ENCODE measurements around the gene ASPDH. TPM values are rescaled to one million over a fixed set of nuclear protein-coding genes. Genes with fewer than 3 reads are reported as not detected.
"Not testable (repeated sequence)": the region's sequence is repeated elsewhere in the genome, so short reads cannot be mapped to it uniquely, and the experiment has no call there.

ASPDH gene
- total RNA-seq, 4 donors from 2014 or later, result not detected

- Histone ChIP-seq H3K36me3 (no peaks in the 10 kb centered on the region), H3K4me1 (no peaks in the 10 kb centered on the region), H3K4me3 (no peak overlapping the region), H3K9me3 (peaks cover 0 to 14% (median 0%) of the 10 kb centered on the region in 3 donors), H3K27me3 (peaks cover 11 to 12% (median 11%) of the 10 kb centered on the region in 3 donors), H3K27ac (no peak overlapping the region)
- ATAC-seq (no peak), DNase-seq (no peak)
- in situ Hi-C loops (cut with MboI; ENCODE audit: low sequenced_read_pairs in 4 of 4) (loop anchor here in 3 of 4 donors (25.0 kb wide), 1 partner anchor 256 kb away; the partner anchor contains the start of gene ACP4 (in 3 of the 3)), intact Hi-C loops (cut with DNase I; ENCODE audit: low total_unique reads) (no loop called here)
- TF ChIP-seq, protein P1, sequence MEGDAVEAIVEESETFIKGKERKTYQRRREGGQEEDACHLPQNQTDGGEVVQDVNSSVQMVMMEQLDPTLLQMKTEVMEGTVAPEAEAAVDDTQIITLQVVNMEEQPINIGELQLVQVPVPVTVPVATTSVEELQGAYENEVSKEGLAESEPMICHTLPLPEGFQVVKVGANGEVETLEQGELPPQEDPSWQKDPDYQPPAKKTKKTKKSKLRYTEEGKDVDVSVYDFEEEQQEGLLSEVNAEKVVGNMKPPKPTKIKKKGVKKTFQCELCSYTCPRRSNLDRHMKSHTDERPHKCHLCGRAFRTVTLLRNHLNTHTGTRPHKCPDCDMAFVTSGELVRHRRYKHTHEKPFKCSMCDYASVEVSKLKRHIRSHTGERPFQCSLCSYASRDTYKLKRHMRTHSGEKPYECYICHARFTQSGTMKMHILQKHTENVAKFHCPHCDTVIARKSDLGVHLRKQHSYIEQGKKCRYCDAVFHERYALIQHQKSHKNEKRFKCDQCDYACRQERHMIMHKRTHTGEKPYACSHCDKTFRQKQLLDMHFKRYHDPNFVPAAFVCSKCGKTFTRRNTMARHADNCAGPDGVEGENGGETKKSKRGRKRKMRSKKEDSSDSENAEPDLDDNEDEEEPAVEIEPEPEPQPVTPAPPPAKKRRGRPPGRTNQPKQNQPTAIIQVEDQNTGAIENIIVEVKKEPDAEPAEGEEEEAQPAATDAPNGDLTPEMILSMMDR (IDR thresholded peaks at IDR 0.05 in 4 of 5, conservative IDR thresholded peaks at IDR 0.05 in 1 of 5), result no peak
- TF ChIP-seq POLR2A (IDR thresholded peaks at IDR 0.05), result no peak
These were observed 17.5 kb upstream of the ASPDH start for GRCh38 chr19:50531171-50531612.

DNA sequence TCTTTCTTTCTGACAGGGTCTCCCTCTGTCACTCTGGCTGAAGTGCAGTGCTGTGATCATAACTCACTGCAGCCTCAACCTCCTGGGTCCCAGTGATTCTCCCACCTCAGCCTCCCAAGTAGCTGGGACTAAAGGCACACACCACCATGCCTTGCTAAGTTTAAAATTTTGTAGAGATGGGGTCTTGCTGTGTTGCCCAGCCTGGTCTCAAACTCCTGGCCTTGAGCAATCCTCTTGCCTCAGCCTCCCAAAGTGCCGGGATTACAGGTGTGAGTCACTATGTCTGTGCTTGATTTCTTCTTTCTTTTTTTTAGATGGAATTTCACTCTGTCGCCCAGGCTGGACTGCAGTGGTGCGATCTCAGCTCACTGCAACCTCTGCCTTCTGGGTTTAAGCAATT lies 14.3 kb upstream of the ASPDH start:
- ATAC-seq; H3K4me3 ChIP-seq; H3K9me3 ChIP-seq; DNase-seq; H3K4me1 ChIP-seq; H3K27ac ChIP-seq; H3K36me3 ChIP-seq; intact Hi-C loops (cut with DNase I; ENCODE audit: low total_unique reads): not testable (repeated sequence)
- peaks cover 11 to 12% (median 11%) of the 10 kb centered on the region in 3 donors for H3K27me3 ChIP-seq
- in situ Hi-C loops (cut with MboI; ENCODE audit: low sequenced_read_pairs in 4 of 4), result loop anchor here in 3 of 4 donors (25.0 kb wide), 1 partner anchor 259 kb away; the partner anchor contains the start of gene ACP4 (in 3 of the 3)

- Histone ChIP-seq H3K27ac (no peak overlapping the region), H3K36me3 (no peaks in the 10 kb centered on the region), H3K4me1 (no peaks in the 10 kb centered on the region), H3K4me3 (no peak overlapping the region), H3K27me3 (no peaks in the 10 kb centered on the region), H3K9me3 (no peaks in the 10 kb centered on the region)
- DNase-seq, result no peak
- TF ChIP-seq, protein P1 (IDR thresholded peaks at IDR 0.05 in 4 of 5, conservative IDR thresholded peaks at IDR 0.05 in 1 of 5), result no peak
- no peak for TF ChIP-seq POLR2A (IDR thresholded peaks at IDR 0.05)
- intact Hi-C loops (cut with DNase I; ENCODE audit: low total_unique reads) (no loop called here), in situ Hi-C loops (cut with MboI; ENCODE audit: low sequenced_read_pairs in 4 of 4) (no loop called here)
- no peak for ATAC-seq
These were observed 9.2 kb upstream of the ASPDH start for GRCh38 chr19:50522881-50523280.

DNA sequence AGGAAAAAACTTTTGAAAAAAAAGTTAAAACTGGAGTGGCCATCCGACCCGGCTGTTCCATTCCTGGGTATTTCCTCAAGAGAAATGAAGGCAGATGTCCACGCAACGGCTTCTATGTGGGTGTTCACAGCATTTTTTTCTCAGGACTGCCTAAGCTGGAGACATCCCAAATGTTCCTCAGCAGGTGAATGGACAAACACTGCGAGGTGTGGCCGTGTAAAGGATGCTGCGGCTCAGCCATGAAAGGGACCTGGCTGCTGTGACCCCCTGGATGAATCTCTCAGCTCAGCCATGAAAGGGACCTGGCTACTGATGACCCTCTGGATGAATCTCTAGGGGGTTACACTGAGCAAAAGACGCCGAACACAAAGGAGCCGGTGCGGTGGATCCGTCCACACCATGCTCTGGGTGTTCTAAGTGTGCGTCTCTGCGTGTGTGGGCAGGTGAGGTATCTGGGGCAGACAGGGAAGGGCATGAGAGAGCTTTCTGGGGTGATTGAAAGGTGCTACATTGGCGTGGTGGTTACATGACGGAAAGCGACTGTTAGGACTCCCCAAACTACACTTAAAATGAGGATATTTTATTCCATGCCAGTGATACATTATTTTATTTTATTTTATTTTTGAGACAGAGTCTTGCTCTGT lies 7.2 kb upstream of the ASPDH start:
- no peak for ATAC-seq
- intact Hi-C loops (cut with DNase I; ENCODE audit: low total_unique reads), result no loop called here
- in situ Hi-C loops (cut with MboI; ENCODE audit: low sequenced_read_pairs in 4 of 4), result no loop called here
- TF ChIP-seq POLR2A (IDR thresholded peaks at IDR 0.05), result no peak
- TF ChIP-seq, protein P1 (IDR thresholded peaks at IDR 0.05 in 4 of 5, conservative IDR thresholded peaks at IDR 0.05 in 1 of 5), result no peak
- Histone ChIP-seq H3K36me3 (no peaks in the 10 kb centered on the region), H3K4me3 (no peak overlapping the region), H3K27ac (no peak overlapping the region), H3K27me3 (peaks cover 0 to 8% (median 0%) of the 10 kb centered on the region in 3 donors), H3K4me1 (no peaks in the 10 kb centered on the region), H3K9me3 (no peaks in the 10 kb centered on the region)
- DNase-seq, result no peak

DNA sequence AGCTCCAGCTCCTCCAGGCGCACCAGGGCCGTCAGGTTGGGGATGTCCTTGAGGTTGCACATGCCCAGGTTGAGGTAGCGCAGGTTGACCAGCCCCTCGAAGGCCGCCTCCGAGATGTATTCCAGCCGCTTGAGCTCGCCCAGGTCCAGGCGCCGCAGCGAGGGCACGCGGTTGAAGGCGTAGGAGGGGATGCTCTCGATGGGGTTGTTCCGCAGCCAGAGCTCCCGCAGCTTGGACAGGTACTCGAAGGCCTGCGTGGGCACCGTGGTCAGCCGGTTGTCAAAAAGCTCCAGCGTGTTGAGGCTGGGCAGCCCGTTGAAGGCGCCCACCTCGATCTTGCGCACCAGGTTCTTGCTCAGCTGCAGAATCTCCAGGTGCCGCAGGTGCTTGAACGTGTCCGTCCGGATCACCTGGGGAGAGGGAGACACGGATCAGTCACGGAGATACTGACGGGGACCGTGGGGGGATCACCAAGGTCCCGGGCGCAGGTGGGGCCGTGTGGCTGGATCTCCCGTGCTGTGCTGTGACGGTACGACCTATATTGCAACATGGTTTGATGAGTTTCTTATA lies 5.4 kb upstream of the ASPDH start:
- in situ Hi-C loops (cut with MboI; ENCODE audit: low sequenced_read_pairs in 4 of 4), result no loop called here
- ATAC-seq, result no peak
- Histone ChIP-seq H3K27me3 (peaks cover 0 to 8% (median 4%) of the 10 kb centered on the region in 3 donors), H3K4me1 (no peaks in the 10 kb centered on the region), H3K27ac (no peak overlapping the region), H3K36me3 (no peaks in the 10 kb centered on the region), H3K9me3 (no peaks in the 10 kb centered on the region), H3K4me3 (no peak overlapping the region)
- DNase-seq, result no peak
- TF ChIP-seq, protein P1 (IDR thresholded peaks at IDR 0.05 in 4 of 5, conservative IDR thresholded peaks at IDR 0.05 in 1 of 5), result no peak
- no peak for TF ChIP-seq POLR2A (IDR thresholded peaks at IDR 0.05)
- intact Hi-C loops (cut with DNase I; ENCODE audit: low total_unique reads), result loop anchor here (10.0 kb wide), 1 partner anchor 286 kb away; no protein-coding TSS in a partner anchor
